GM12875 (cell line): Measurements from ENCODE around the gene GFER.
A peak's percentile ranks its signal among the peaks of the same experiment; 100 is the strongest.
"Not testable (repeated sequence)": the region's sequence is repeated elsewhere in the genome, so short reads cannot be mapped to it uniquely, and the experiment has no call there.

Experiments
- H3K4me3 ChIP-seq: one replicate; pipeline ENCODE4 v1.5.1; 2011; ENCODE audit warnings: low read depth, low read length, control low read depth
- CTCF ChIP-seq: IDR thresholded peaks from 2 replicates; pipeline ENCODE4 v1.5.1; 2011; ENCODE audit warnings: low read depth, mild to moderate bottlenecking, control low read depth, inconsistent platforms, low read length, moderate library complexity, borderline replicate concordance; ENCODE audit not compliant: insufficient read depth

GFER gene

GRCh38 chr16:1949507-1949906, 34.5 kb upstream of the GFER start:
- TF ChIP-seq CTCF, result no peak
- no peak overlapping the region for H3K4me3 ChIP-seq

GRCh38 chr16:1950047-1950446, 33.9 kb upstream of the GFER start:
- no peak for TF ChIP-seq CTCF
- H3K4me3 ChIP-seq, result no peak overlapping the region

- H3K4me3 ChIP-seq, result no peak overlapping the region
- TF ChIP-seq CTCF, result no peak
Observed at GRCh38 chr16:1950559-1950958, 33.4 kb upstream of the GFER start.

- no peak overlapping the region for H3K4me3 ChIP-seq
- TF ChIP-seq CTCF, result no peak
Observed at GRCh38 chr16:1953734-1954133, 30.3 kb upstream of the GFER start.

- H3K4me3 ChIP-seq, result not testable (repeated sequence)
Observed at GRCh38 chr16:1957434-1958142, 26.4 kb upstream of the GFER start.

GRCh38 chr16:1958143-1958491, 25.9 kb upstream of the GFER start:
- not testable (repeated sequence) for H3K4me3 ChIP-seq

- TF ChIP-seq CTCF, result no peak
- no peak overlapping the region for H3K4me3 ChIP-seq
Observed at GRCh38 chr16:1958715-1959268, 25.2 kb upstream of the GFER start.

GRCh38 chr16:1959269-1960039, 24.5 kb upstream of the GFER start, which contains the start of gene NDUFB10:
NDUFB10 (plus strand) TSS chr16:1959538; CDS start chr16:1959625, 87 bp downstream.
- H3K4me3 ChIP-seq, result peak within 1 kb of the TSS; percentile 81
- peak; percentile 80 for TF ChIP-seq CTCF
